ENCODE results near the gene GLDN. TPM values are rescaled to one million over a fixed set of nuclear protein-coding genes. Genes with fewer than 3 reads are reported as not detected.

Gene GLDN
- total RNA-seq = 10.8 TPM
- long read RNA-seq, partial matches to known transcripts = 0 of 3 reads
- long read RNA-seq, other reads (novel, unspliced or antisense) = 3 of 3 reads

GRCh38 chr15:51341366-51342226 is at the start of gene GLDN:
GLDN (plus strand) TSS chr15:51341655; CDS start chr15:51341685, 30 bp downstream.
- DNase-seq = peak; percentile 80
- intact Hi-C loops (cut with micrococcal nuclease) = no loop called here
- peak; percentile 94 for ATAC-seq

- intact Hi-C loops (cut with micrococcal nuclease) = no loop called here
- ATAC-seq (peak; percentile 45), DNase-seq (no peak)
Observed at GRCh38 chr15:51298620-51299019, 42.8 kb upstream of the GLDN start.

DNA sequence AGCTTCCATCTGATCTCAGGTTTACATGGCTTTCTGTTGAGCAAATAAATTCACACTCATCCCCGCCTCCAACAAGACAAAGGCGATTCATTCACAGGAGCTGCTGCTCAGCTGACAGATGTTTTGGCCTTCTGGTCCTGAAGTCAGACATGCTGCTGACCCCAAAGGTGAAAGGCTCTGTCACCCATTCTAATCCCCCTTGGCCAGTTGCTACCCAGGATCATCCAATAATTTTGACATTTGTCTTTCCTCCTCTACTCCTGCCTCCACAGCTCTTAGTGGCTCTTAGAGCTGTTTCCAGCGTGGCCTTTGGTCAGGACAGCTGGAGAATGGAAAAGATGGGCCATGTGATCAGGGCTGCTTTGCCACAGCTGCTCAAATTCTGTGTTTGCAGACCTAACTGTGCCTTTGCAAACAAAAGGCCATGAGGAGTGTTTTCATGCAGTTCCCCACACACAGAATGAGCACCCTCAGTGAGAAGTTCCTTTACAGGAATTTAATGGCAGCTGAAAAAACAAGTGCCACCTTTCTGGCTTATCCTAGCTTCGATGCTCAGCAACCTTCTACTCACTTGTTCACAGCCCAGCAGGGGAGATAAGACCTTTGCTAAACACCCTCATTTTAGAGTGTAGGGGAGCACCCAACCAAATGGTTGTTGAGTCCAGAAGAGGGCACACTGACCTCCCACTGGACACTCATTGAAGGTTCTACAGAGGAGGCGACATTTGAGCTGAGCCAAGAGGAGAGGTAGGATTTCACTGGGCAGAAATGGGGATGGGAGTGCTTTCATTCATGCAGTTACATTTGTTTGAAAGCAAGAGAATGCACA is 42.1 kb upstream of the GLDN start:
- intact Hi-C loops (cut with micrococcal nuclease) = no loop called here
- DNase-seq = no peak
- ATAC-seq = no peak

- no peak for ATAC-seq
- DNase-seq = no peak
- intact Hi-C loops (cut with micrococcal nuclease) = no loop called here
Observed at GRCh38 chr15:51302480-51302879, 39.0 kb upstream of the GLDN start.

DNA sequence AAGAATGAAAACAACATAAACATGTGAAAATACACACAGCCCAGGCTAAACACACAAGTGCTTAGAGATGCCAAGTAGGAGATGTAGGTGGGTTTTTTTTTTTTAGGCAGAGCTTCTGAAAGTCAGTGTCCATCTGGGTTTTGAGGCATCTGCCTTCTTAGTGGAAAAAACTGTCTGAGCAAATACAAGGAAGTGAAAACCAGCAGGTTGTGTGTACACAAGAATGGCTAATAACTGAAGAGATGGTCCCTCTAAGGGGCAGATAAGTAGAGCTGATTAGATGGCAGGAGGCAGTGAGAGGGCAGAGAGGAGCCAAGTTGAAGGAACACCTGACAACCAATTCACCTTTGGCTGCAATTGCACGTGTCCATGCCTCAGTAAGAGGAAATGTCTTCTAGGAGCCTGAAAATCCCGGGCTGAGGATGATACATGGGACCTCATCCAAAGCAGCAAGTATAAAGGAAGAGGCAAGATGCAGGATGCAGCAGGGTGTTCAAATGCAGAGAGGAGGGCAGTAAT is 37.9 kb upstream of the GLDN start:
- intact Hi-C loops (cut with micrococcal nuclease) = no loop called here
- DNase-seq (no peak), ATAC-seq (no peak)

- DNase-seq (no peak), ATAC-seq (no peak)
- intact Hi-C loops (cut with micrococcal nuclease) = no loop called here
Observed at GRCh38 chr15:51307325-51307724, 34.1 kb upstream of the GLDN start.

DNA sequence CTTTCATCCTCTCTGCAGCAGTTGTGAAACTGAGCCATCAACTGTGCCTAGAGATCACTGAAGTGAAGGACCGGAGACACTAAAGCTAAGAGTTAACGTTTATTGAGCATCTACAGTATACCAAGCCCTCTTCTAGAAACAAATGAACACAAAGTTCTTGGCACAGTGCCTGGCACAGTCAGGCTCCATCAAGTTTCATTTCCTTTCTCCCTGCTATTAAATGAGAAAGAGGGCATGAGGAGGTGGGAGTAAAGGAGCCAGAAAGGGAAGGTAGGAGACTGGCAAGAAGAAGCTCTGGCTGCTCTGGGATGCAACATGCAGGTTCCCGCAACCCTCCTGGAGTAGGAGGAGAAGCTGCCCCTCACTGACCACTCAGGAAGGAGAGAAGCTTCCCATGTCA is 33.6 kb upstream of the GLDN start:
- intact Hi-C loops (cut with micrococcal nuclease) = no loop called here

GRCh38 chr15:51310064-51310463 is 31.4 kb upstream of the GLDN start:
- intact Hi-C loops (cut with micrococcal nuclease) = no loop called here
- DNase-seq (no peak), ATAC-seq (peak; percentile 54)

More for the DNA sequence above, 33.6 kb upstream of the GLDN start:
- peak; percentile 36 for DNase-seq
- ATAC-seq = no peak

DNA sequence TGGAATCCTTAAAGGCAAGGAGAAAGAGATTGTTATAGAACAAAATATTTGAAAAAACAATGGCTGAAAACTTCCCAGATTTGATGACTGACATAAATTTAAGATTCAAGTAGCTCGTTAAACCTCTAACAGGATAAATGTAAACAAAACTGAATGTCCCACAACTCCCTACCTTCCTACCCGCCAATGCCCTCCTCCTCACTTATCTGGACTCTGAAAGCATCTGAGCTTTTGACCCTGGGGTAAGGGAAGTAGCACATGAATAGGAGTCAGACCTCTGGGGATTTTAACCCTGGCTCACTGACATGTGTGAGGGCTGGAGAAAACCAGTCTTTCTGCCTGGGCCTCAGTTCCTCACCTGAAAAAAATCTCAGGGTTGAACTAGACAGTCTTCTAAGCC is 29.9 kb upstream of the GLDN start:
- ATAC-seq = no peak
- no peak for DNase-seq
- intact Hi-C loops (cut with micrococcal nuclease) = no loop called here

GRCh38 chr15:51312166-51313073 is 29.0 kb upstream of the GLDN start:
- intact Hi-C loops (cut with micrococcal nuclease) = no loop called here
- no peak for DNase-seq
- ATAC-seq = peak; percentile 37

GRCh38 chr15:51313074-51313393 is 28.4 kb upstream of the GLDN start:
- no peak for ATAC-seq
- no peak for DNase-seq
- intact Hi-C loops (cut with micrococcal nuclease) = no loop called here

GRCh38 chr15:51313644-51314280 is 27.7 kb upstream of the GLDN start:
- ATAC-seq (no peak), DNase-seq (no peak)
- intact Hi-C loops (cut with micrococcal nuclease) = no loop called here

- DNase-seq (no peak), ATAC-seq (peak; percentile 17)
- intact Hi-C loops (cut with micrococcal nuclease) = no loop called here
Observed at GRCh38 chr15:51314391-51315337, 26.8 kb upstream of the GLDN start.

- intact Hi-C loops (cut with micrococcal nuclease) = no loop called here
- ATAC-seq (no peak), DNase-seq (no peak)
Observed at GRCh38 chr15:51315726-51316125, 25.7 kb upstream of the GLDN start.

DNA sequence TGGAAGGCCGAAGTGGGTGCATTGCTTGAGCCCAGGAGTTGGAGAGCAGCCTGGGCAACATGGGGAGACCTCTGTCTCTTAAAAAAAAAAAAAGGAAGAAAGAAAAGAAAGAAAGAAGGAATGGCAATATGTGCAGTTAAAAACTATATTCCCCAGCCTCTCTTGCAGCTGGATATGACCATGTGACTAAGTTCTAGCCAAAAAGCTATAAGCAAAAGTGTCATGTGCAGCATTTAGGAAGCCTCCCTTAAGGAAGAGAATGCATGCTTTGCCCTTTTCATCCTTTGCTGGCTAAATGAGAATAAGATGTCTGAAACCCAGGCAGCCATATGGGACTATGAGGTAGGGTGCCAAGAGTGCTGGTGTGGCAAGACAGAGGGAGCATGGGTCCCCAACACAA is 24.8 kb upstream of the GLDN start:
- ATAC-seq = no peak
- intact Hi-C loops (cut with micrococcal nuclease) = no loop called here
- DNase-seq = no peak

DNA sequence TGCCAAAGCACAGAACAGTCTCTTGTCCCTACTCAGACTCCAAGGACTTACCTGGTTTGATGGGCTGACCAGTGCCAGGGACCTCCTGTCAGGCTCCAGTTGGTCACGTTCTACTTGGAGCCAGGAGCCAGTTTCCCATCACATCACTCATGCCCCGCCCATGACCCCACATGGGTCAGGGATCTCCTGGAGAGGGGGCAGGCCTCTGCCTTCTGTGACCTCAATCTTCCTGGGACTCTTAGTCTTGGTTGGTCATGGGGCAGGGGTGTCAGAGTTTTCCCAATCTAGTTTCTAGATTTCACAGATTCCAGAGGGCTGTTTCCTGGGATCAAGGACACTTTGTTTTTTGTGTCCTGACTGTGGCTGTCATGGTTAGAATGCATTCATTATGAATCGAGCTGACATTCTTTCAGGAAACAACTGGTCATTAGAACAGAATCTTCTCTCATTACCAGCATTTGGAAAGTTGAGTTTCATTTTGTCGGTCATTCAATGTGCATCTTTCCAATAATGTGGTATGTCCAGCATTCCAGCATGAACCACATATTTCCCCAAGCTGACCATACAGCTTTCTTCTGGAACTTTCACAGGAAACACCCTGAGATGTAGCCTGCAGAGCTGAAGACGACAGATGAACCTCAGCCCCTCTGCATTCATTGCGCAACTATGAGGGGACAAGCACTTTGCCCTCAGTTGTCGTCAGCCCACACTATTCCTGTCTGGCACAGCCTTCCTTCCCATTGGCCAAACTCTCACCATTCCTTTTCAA is 22.9 kb upstream of the GLDN start:
- DNase-seq (no peak), ATAC-seq (peak; percentile 10)
- intact Hi-C loops (cut with micrococcal nuclease) = no loop called here

DNA sequence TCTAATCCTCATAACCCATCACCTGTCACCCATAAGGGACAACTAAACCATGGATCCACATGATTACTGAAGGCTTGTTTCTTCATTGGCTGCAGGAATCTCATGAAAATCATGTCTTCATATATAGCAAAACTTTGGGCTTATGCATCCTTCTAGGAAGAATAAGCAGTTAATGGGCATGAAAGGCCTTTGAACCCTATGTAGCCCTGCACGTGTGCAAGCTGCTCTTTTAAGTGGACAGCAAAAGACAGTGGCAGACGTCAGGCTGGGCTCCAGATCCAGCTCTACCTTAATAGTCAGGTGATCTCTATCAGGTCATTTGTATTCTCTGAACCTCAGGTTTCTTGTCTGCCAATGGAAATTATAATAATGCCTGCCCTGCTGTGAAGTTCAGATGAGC is 21.9 kb upstream of the GLDN start:
- intact Hi-C loops (cut with micrococcal nuclease) = no loop called here
- no peak for DNase-seq
- ATAC-seq = no peak
